SK-N-SH treated with all-trans-retinoic acid at 6 μM for 48 hours (cell line): ENCODE results near the gene NTPCR.

Experiments
- ARNTL ChIP-seq: fragments of 450-650 bp; formaldehyde crosslinking; IDR thresholded peaks from 2 replicates; pipeline ENCODE4 v1.5.0; 2020; ENCODE audit warnings: low read depth, mild to moderate bottlenecking, moderate library complexity, borderline replicate concordance
- ESRRG ChIP-seq: fragments of 250-450 bp; sonication (Bioruptor Pico); IDR thresholded peaks from 2 replicates; pipeline ENCODE4 v1.6.1; 2021; ENCODE audit warnings: mild to moderate bottlenecking
- GLIS3 ChIP-seq: fragments of 250-450 bp; sonication (Bioruptor Pico); IDR thresholded peaks from 2 replicates; pipeline ENCODE4 v1.5.0; 2020; ENCODE audit warnings: mild to moderate bottlenecking, moderate library complexity
- OSR1 ChIP-seq: fragments of 250-450 bp; sonication (Bioruptor Pico); IDR thresholded peaks from 2 replicates; pipeline ENCODE4 v1.8.0; 2022; ENCODE audit warnings: moderate library complexity, mild to moderate bottlenecking, inconsistent platforms
- PPARA ChIP-seq: fragments of 250-450 bp; sonication (Bioruptor Pico); IDR thresholded peaks from 2 replicates; pipeline ENCODE4 v1.5.0; 2020; ENCODE audit warnings: mild to moderate bottlenecking, borderline replicate concordance
- RARB ChIP-seq: fragments of 250-450 bp; sonication (Bioruptor Pico); IDR thresholded peaks from 2 replicates; pipeline ENCODE4 v1.8.0; 2021; ENCODE audit warnings: mild to moderate bottlenecking, moderate library complexity
- SNAI2 ChIP-seq: fragments of 250-450 bp; sonication (Bioruptor Pico); IDR thresholded peaks from 2 replicates; pipeline ENCODE4 v1.5.0; 2020; ENCODE audit warnings: mild to moderate bottlenecking, moderate library complexity
- TOX ChIP-seq: fragments of 250-450 bp; sonication (Bioruptor Pico); IDR thresholded peaks from 2 replicates; pipeline ENCODE4 v1.8.0; 2021; ENCODE audit warnings: mild to moderate bottlenecking, moderate library complexity, borderline replicate concordance
- ZC3H10 ChIP-seq: fragments of 250-450 bp; sonication (Bioruptor Pico); IDR thresholded peaks from 2 replicates; pipeline ENCODE4 v1.5.1; 2021; ENCODE audit warnings: mild to moderate bottlenecking, moderate library complexity
- ZFP3 ChIP-seq: fragments of 250-450 bp; sonication (Bioruptor Pico); IDR thresholded peaks from 2 replicates; pipeline ENCODE4 v1.5.0; 2020; ENCODE audit warnings: mild to moderate bottlenecking, moderate library complexity
- ZNF70 ChIP-seq: fragments of 450-650 bp; formaldehyde crosslinking; IDR thresholded peaks from 2 replicates; pipeline ENCODE4 v1.5.0; 2020; ENCODE audit warnings: mild to moderate bottlenecking, moderate library complexity
- ZNF8 ChIP-seq: fragments of 450-650 bp; formaldehyde crosslinking; IDR thresholded peaks from 2 replicates; pipeline ENCODE4 v1.5.0; 2020; ENCODE audit warnings: mild to moderate bottlenecking, moderate library complexity
- TF ChIP-seq, protein P1 (sequence below): fragments of 250-450 bp; sonication (Bioruptor Pico); IDR thresholded peaks from 2 replicates; pipeline ENCODE4 v1.8.0; 2020; ENCODE audit warnings: mild to moderate bottlenecking, moderate library complexity, borderline replicate concordance

DNA sequence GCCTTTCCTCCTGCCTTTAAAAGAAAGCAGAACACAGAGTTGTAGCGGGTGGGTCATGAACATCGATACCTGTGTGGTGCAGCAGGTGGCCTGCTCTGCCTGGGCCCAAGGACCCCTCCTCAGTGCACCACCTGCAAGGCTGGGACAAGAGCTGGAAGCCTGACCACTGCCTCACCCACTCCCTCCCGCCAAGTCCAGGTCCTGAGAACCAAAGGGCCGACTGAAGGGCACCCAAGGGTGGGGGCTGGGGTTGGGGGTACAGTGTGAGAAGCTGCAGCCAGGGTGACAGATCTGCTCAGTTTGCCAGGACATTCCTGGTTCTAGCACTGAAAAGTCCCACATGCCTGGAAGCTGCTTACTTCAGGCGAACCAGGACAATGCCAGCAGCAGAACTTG is 36.1 kb downstream of the NTPCR start:
- TF ChIP-seq RARB (CRISPR knock-in tag) (no peak), SNAI2 (CRISPR knock-in tag) (no peak), GLIS3 (CRISPR knock-in tag) (no peak), ZC3H10 (CRISPR knock-in tag) (no peak), ZFP3 (CRISPR knock-in tag) (no peak), ARNTL (no peak), PPARA (CRISPR knock-in tag) (no peak), ESRRG (CRISPR knock-in tag) (no peak), ZNF8 (CRISPR knock-in tag) (no peak), ZNF70 (CRISPR knock-in tag) (no peak), TOX (CRISPR knock-in tag) (no peak), OSR1 (CRISPR knock-in tag) (no peak)
- TF ChIP-seq, protein P1, sequence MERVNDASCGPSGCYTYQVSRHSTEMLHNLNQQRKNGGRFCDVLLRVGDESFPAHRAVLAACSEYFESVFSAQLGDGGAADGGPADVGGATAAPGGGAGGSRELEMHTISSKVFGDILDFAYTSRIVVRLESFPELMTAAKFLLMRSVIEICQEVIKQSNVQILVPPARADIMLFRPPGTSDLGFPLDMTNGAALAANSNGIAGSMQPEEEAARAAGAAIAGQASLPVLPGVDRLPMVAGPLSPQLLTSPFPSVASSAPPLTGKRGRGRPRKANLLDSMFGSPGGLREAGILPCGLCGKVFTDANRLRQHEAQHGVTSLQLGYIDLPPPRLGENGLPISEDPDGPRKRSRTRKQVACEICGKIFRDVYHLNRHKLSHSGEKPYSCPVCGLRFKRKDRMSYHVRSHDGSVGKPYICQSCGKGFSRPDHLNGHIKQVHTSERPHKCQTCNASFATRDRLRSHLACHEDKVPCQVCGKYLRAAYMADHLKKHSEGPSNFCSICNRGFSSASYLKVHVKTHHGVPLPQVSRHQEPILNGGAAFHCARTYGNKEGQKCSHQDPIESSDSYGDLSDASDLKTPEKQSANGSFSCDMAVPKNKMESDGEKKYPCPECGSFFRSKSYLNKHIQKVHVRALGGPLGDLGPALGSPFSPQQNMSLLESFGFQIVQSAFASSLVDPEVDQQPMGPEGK (CRISPR knock-in tag): no peak
